T-helper 1 cell treated with Interleukin-12 subunit alpha and Interleukin-12 subunit beta and Interleukin-4 antibody, amounts not matched to agents 30 ng/mL and 1 ng/mL, for 36 hours (primary cell): ENCODE results near the gene KLC1. TPM values are rescaled to one million over a fixed set of nuclear protein-coding genes. Genes with fewer than 3 reads are reported as not detected.
"Not testable (repeated sequence)": the region's sequence is repeated elsewhere in the genome, so short reads cannot be mapped to it uniquely, and the experiment has no call there.

Experiments
- intact Hi-C: fragments of 100-400 bp; cut with micrococcal nuclease; formaldehyde crosslinking; loops from one replicate; pipeline ENCODE4 v1.15.1; 2024
- total RNA-seq: library from RNA; stranded (reverse); gene quantifications from 2 replicates; pipeline ENCODE4 v1.2.3, GENCODE V29; 2022

The KLC1 gene
- total RNA-seq, 1 donor from 2014 or later: 155 TPM

GRCh38 chr14:103688906-103689902, 60.2 kb downstream of the KLC1 start:
- intact Hi-C loops: no loop called here

- intact Hi-C loops: no loop called here
Measured at GRCh38 chr14:103690332-103690731, 61.3 kb downstream of the KLC1 start.

GRCh38 chr14:103691655-103692054, 62.6 kb downstream of the KLC1 start:
- intact Hi-C loops: not testable (repeated sequence)

- intact Hi-C loops: no loop called here
Measured at GRCh38 chr14:103692159-103692558, 63.1 kb downstream of the KLC1 start.

GRCh38 chr14:103692871-103693270, 63.9 kb downstream of the KLC1 start:
- intact Hi-C loops: no loop called here

GRCh38 chr14:103693515-103693914, 64.5 kb downstream of the KLC1 start:
- intact Hi-C loops: no loop called here

- intact Hi-C loops: no loop called here
Measured at GRCh38 chr14:103694572-103695026, 65.6 kb downstream of the KLC1 start.

- intact Hi-C loops: no loop called here
Measured at GRCh38 chr14:103695296-103696069, 66.5 kb downstream of the KLC1 start.

- intact Hi-C loops: no loop called here
Measured at GRCh38 chr14:103696070-103696402, 67.0 kb downstream of the KLC1 start.

GRCh38 chr14:103696466-103697071, 67.6 kb downstream of the KLC1 start:
- intact Hi-C loops: no loop called here

- intact Hi-C loops: no loop called here
Measured at GRCh38 chr14:103697206-103697602, 68.2 kb downstream of the KLC1 start.

- intact Hi-C loops: no loop called here
Measured at GRCh38 chr14:103697603-103698379, 68.8 kb downstream of the KLC1 start.

GRCh38 chr14:103698380-103699260, 69.6 kb downstream of the KLC1 start:
- intact Hi-C loops: no loop called here

GRCh38 chr14:103699261-103699661, 70.2 kb downstream of the KLC1 start:
- intact Hi-C loops: no loop called here

GRCh38 chr14:103699901-103700752, 71.1 kb downstream of the KLC1 start:
- intact Hi-C loops: no loop called here

GRCh38 chr14:103700753-103701490, 71.9 kb downstream of the KLC1 start:
- intact Hi-C loops: no loop called here

GRCh38 chr14:103702095-103702494, 73.1 kb downstream of the KLC1 start:
- intact Hi-C loops: no loop called here
